Tibial artery (tissue), 4 donors: ENCODE data around the gene ACTN4.

Source experiments
- DNase-seq, 2 donors: peaks; one replicate each; pipeline ENCODE4 v3.0.0-alpha.2; 2019
- H3K27ac ChIP-seq, 2 donors: fragments of 200-600 bp; sonication (generic) in 1 of 2; 1 replicate in 1 of 2; 2 replicates in 1 of 2; pipeline ENCODE4 v1.5.1; 2018 to 2019; ENCODE audit warnings: mild to moderate bottlenecking in 1 of 2
- H3K27me3 ChIP-seq, 2 donors: fragments of 200-600 bp; sonication (generic) in 1 of 2; one replicate each; pipeline versions ENCODE4 v1.5.1 to v1.6.0; 2016 to 2019
- H3K36me3 ChIP-seq, 3 donors: fragments of 200-600 bp; sonication (generic) in 2 of 3; one replicate each; pipeline ENCODE4 v1.5.1; 2016 to 2019; ENCODE audit warnings: mild to moderate bottlenecking in 2 of 3
- H3K4me1 ChIP-seq, 4 donors: fragments of 200-600 bp; sonication (generic) in 2 of 4; 1 replicate in 3 of 4; 2 replicates in 1 of 4; pipeline ENCODE4 v1.5.1; 2016 to 2019
- H3K4me3 ChIP-seq, 2 donors: fragments of 200-600 bp; sonication (generic) in 1 of 2; 1 replicate in 1 of 2; 2 replicates in 1 of 2; pipeline ENCODE4 v1.5.1; 2018 to 2019; ENCODE audit warnings: mild to moderate bottlenecking in 2 of 2
- H3K9me3 ChIP-seq, 3 donors: fragments of 200-600 bp; sonication (generic) in 1 of 3; one replicate each; pipeline ENCODE4 v1.5.1; 2016 to 2019
- intact Hi-C: fragments of 100-400 bp; cut with DNase I; formaldehyde crosslinking; loops from one replicate; pipeline ENCODE4 v1.15.0; 2023; ENCODE audit warnings: low total_unique reads
- TF ChIP-seq, protein P1 (sequence below), 2 experiments: fragments of 200-600 bp in 1 of 2; fragments of 450-650 bp in 1 of 2; IDR thresholded peaks; one replicate each; pipeline ENCODE4 v1.5.1; 2017 to 2019; ENCODE audit warnings: antibody characterized with exemption in 2 of 2, mild to moderate bottlenecking in 1 of 2, moderate library complexity in 1 of 2

Gene ACTN4

DNA sequence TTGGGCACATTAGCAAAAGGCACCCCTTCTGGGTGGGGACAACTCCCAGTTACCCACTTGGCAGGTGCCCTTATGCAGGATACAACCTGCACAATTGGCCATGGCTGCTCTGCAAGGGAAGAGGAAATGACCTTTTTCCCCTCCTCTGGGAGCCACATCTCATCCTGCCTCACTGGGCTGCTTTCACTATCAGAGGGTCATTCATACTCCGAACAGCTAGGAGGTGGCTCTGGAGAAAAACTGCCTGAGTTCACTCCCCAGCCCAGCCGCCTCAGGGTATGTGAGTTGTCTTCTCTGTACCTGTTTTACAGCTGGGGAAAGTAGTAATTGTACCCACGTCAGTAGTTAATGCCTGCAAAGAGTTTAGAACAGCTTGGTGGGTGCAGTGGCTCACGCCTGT lies 7.1 kb upstream of the ACTN4 start:
- TF ChIP-seq, protein P1, sequence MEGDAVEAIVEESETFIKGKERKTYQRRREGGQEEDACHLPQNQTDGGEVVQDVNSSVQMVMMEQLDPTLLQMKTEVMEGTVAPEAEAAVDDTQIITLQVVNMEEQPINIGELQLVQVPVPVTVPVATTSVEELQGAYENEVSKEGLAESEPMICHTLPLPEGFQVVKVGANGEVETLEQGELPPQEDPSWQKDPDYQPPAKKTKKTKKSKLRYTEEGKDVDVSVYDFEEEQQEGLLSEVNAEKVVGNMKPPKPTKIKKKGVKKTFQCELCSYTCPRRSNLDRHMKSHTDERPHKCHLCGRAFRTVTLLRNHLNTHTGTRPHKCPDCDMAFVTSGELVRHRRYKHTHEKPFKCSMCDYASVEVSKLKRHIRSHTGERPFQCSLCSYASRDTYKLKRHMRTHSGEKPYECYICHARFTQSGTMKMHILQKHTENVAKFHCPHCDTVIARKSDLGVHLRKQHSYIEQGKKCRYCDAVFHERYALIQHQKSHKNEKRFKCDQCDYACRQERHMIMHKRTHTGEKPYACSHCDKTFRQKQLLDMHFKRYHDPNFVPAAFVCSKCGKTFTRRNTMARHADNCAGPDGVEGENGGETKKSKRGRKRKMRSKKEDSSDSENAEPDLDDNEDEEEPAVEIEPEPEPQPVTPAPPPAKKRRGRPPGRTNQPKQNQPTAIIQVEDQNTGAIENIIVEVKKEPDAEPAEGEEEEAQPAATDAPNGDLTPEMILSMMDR (IDR thresholded peaks at IDR 0.05): no peak
- Histone ChIP-seq H3K27me3 (no peaks in the 10 kb centered on the region), H3K4me3 (no peak overlapping the region), H3K4me1 (peaks cover 0 to 4% (median 0%) of the 10 kb centered on the region in 4 donors), H3K36me3 (peaks cover 0 to 32% (median 14%) of the 10 kb centered on the region in 3 donors), H3K9me3 (no peaks in the 10 kb centered on the region), H3K27ac (no peak overlapping the region)
- DNase-seq: no peak
- intact Hi-C loops: no loop called here

DNA sequence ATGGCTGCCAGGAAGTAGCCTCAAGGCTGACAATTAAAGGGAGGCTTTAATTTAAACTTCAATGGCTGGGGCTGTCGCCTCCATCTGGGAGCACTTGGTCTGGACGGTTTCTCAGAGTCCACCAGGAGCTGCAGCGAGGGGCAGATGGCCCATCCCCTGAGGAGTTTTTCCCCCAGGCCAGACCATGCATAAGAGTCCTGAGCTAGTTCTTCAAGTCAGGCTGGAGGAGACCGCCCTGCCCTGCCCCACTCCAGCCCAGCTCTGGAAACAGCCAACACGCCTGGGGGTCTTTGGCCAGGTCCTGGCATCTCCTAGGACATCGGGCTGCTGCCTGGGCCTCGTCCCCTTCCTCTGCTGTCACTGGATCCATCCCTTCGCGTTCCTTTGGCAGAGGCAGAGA lies 5.3 kb upstream of the ACTN4 start:
- Histone ChIP-seq H3K9me3 (no peaks in the 10 kb centered on the region), H3K4me1 (peaks cover 0 to 5% (median 0%) of the 10 kb centered on the region in 4 donors), H3K27me3 (no peaks in the 10 kb centered on the region), H3K4me3 (no peak overlapping the region), H3K27ac (no peak overlapping the region), H3K36me3 (peaks cover 0 to 14% (median 0%) of the 10 kb centered on the region in 3 donors)
- TF ChIP-seq, protein P1 (IDR thresholded peaks at IDR 0.05): no peak
- DNase-seq: no peak
- intact Hi-C loops: no loop called here

DNA sequence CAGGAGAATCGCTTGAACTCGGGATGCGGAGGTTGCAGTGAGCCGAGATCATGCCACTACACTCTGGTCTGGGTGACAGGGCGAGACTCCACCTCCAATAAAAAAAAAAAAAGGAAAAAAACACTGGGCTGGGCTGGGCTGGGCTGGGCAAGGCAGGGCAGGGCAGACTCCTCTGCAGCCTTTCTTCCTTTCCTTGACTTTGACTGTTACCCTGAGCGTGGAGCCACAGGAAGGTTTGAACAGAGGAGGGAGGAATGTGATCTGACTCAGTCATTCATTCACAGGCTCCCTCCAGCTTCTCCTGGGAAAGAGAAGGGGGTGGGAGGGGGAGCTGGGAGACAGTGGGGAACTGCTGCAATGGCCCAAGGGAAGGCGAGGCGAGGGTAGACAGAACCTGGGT lies 2.7 kb upstream of the ACTN4 start:
- no peak overlapping the region for H3K27ac ChIP-seq
- TF ChIP-seq, protein P1 (IDR thresholded peaks at IDR 0.05): no peak
- H3K4me3 ChIP-seq: no peak overlapping the region
- H3K4me1 ChIP-seq: peaks cover 0 to 5% (median under 1%) of the 10 kb centered on the region in 4 donors
- H3K36me3 ChIP-seq: no peaks in the 10 kb centered on the region
- H3K27me3 ChIP-seq: no peaks in the 10 kb centered on the region
- no peak for DNase-seq
- intact Hi-C loops: loop anchor here (5.0 kb wide), 1 partner anchor 83 kb away; no protein-coding TSS in a partner anchor
- H3K9me3 ChIP-seq: no peaks in the 10 kb centered on the region

DNA sequence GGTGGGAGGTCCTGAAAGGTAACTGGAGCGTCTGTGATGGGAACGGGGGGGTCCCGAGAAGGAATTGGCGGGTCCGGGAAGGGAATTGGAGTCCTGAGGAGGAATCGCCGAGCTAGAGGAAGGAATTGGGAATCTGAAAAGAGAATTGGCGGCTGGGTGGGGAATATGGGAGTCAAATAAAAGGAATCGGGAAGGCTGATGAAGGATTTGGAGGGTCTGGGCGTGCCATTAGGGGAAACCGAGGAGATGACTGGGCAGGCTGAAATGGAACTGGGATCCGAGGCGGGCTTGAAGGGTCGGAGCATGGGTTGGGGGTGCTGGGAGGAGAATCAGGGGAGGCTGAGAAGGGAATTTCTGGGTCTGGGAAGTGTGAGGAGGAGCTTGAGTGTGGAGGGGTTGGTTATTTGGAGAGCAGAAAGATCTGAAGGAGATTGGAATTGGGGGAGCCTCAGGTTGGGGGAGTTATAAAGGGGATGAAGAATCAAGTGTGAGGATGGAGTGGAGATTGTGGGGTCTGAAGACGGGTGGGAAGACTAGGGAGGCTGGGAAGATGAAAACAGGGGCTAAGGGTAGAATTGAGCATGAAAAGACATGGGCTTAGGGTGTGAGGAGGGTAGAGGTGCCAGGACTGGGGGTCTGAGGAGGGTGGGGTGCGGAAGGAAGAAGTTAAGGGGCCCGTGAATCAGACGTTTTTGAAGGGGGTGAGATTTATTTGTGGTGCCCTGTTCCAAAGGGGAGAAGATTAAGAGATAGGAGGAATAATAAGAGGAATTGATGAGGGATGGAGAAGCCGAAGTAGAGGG lies 718 bp downstream of the ACTN4 start:
- Histone ChIP-seq H3K27me3 (no peaks in the 10 kb centered on the region), H3K36me3 (no peaks in the 10 kb centered on the region), H3K27ac (peak overlapping the region; percentile 94 to 97), H3K4me1 (peaks cover 0 to 34% (median 30%) of the 10 kb centered on the region in 4 donors), H3K4me3 (peak overlapping the region; percentile 83 to 97), H3K9me3 (no peaks in the 10 kb centered on the region)
- TF ChIP-seq, protein P1 (IDR thresholded peaks at IDR 0.05): no peak
- no peak for DNase-seq
- intact Hi-C loops: loop anchor here (2.0 to 5.0 kb wide), 2 partner anchors 79 to 203 kb away; no protein-coding TSS in a partner anchor

DNA sequence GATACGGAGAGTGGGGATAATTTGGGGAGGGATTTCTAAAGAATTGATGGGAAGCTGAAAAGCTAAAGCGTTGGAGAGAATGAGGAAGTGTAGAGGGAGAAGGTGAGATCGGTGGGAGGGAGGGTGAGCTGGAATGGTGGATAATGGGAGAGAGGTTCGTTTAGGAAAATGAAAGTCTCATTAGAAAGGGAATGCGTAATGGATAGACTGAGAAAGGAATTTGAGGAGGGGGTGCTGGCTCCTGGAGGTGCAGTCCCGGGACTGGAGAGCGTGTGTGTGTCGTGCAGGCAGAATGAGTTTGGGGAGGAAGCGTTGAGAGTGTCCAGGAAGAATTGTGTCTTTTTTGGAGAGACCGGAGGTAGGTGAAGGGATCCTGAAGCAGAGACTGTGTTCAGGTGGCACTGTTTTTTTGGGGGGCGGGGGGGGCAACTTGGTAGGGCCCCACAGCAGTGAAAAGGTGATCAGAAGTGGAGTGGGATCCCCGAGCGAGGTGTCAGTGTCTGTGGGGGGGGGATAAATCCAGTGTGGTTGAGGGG lies 1.4 kb downstream of the ACTN4 start:
- H3K9me3 ChIP-seq: no peaks in the 10 kb centered on the region
- peaks cover 0 to 41% (median 36%) of the 10 kb centered on the region in 4 donors for H3K4me1 ChIP-seq
- no peaks in the 10 kb centered on the region for H3K27me3 ChIP-seq
- peak overlapping the region; percentile 94 to 97 for H3K27ac ChIP-seq
- intact Hi-C loops: loop anchor here (2.0 to 5.0 kb wide), 2 partner anchors 78 to 202 kb away; no protein-coding TSS in a partner anchor
- TF ChIP-seq, protein P1 (IDR thresholded peaks at IDR 0.05): no peak
- peak overlapping the region; percentile 83 to 97 for H3K4me3 ChIP-seq
- DNase-seq: no peak
- H3K36me3 ChIP-seq: no peaks in the 10 kb centered on the region
